K562 (cell line): ENCODE data around the gene PAX8. TPM values are rescaled to one million over a fixed set of nuclear protein-coding genes. Genes with fewer than 3 reads are reported as not detected.

Source experiments
- ATAC-seq: fragments of 200-7000 bp; cut with Tn5 transposase; 3 replicates; pipeline ENCODE4 v1.9.1; 2020; ENCODE audit warnings: moderate library complexity
- BruUV-seq: library from RNA; stranded (reverse); fragments of 400-500 nt; replicated peaks from 2 replicates; lab custom pipeline; 2021; lab: Mats Ljungman, UMichigan
- CTCF ChIA-PET: fragments of 300-600 bp; formaldehyde crosslinking; extraction: SDS; loops from one replicate; lab custom pipeline; 2021; ENCODE audit warnings: low intra/inter-chr PET ratio; lab: Yijun Ruan, JAX
- POLR2A ChIA-PET: fragments of 300-600, 350-650 bp; sonication (Branson Sonifier 250); formaldehyde crosslinking; extraction: SDS; loops from one replicate; lab custom pipeline; 2021; ENCODE audit warnings: antibody characterized with exemption, inconsistent platforms; lab: Yijun Ruan, JAX
- DNase-seq, 4 experiments: peaks; one replicate each; pipeline versions ENCODE4 v3.0.0 to v3.0.0-alpha.2; 2011 to 2018; ENCODE audit warnings: low spot score in 3 of 4, mixed read lengths in 3 of 4; ENCODE audit errors: extremely low read depth in 1 of 4
- FAIRE-seq: peaks from 2 replicates; lab custom pipeline; 2011; peaks lifted over from hg19 to GRCh38; lab: Jason Lieb, UNC
- H2AFZ ChIP-seq: 2 replicates; pipeline ENCODE4 v1.6.0; 2011; ENCODE audit warnings: low read depth, low read length, control low read depth, inconsistent platforms
- H3K27ac ChIP-seq: fragments of 200-600 bp; 3 replicates; pipeline ENCODE4 v1.8.0; 2011; ENCODE audit warnings: low read depth, mild to moderate bottlenecking, control low read depth, inconsistent platforms, low read length, moderate library complexity, mixed read lengths; ENCODE audit errors: extremely low read depth
- H3K27me3 ChIP-seq, 2 experiments: fragments of 300-600 bp in 1 of 2; 2 replicates in 1 of 2; 3 replicates in 1 of 2; pipeline versions ENCODE4 v1.6.0 to v1.8.0; 2011; ENCODE audit warnings: inconsistent platforms in 2 of 2, low read length in 2 of 2, mild to moderate bottlenecking in 1 of 2, mixed read lengths in 1 of 2, moderate library complexity in 1 of 2; ENCODE audit not compliant: control insufficient read depth in 2 of 2, insufficient read depth in 2 of 2
- H3K36me3 ChIP-seq: fragments of 300-600 bp; 3 replicates; pipeline ENCODE4 v1.8.0; 2011; ENCODE audit warnings: mild to moderate bottlenecking, low read length, inconsistent platforms; ENCODE audit not compliant: control insufficient read depth, insufficient read depth
- H3K4me1 ChIP-seq, 2 experiments: fragments of 200-600 bp in 1 of 2; replicated peaks in 1 of 2; 2 replicates in 1 of 2; 3 replicates in 1 of 2; pipeline versions ENCODE4 v1.5.1 to v1.8.0; 2011; ENCODE audit warnings: inconsistent platforms in 2 of 2, low read length in 2 of 2, mild to moderate bottlenecking in 1 of 2, mixed read lengths in 1 of 2, moderate library complexity in 1 of 2; ENCODE audit not compliant: control insufficient read depth in 2 of 2, insufficient read depth in 2 of 2
- H3K4me2 ChIP-seq: 2 replicates; pipeline ENCODE4 v1.6.1; 2011; ENCODE audit warnings: low read length, control low read depth, inconsistent platforms, mixed read lengths; ENCODE audit not compliant: insufficient read depth
- H3K4me3 ChIP-seq: fragments of 200-600 bp; sonication (generic), shearing (Covaris generic); 2 replicates; pipeline ENCODE4 v1.5.1; 2016; ENCODE audit warnings: control low read depth, inconsistent platforms
- H3K79me2 ChIP-seq: fragments of 200-600 bp; 3 replicates; pipeline ENCODE4 v1.8.0; 2011; ENCODE audit warnings: low read length, inconsistent platforms; ENCODE audit not compliant: control insufficient read depth, insufficient read depth
- H3K9ac ChIP-seq, 2 experiments: 2 replicates each; pipeline versions ENCODE4 v1.6.0 to v1.6.1; 2011; ENCODE audit warnings: low read depth in 2 of 2, low read length in 2 of 2, control low read depth in 1 of 2, inconsistent platforms in 1 of 2, mild to moderate bottlenecking in 1 of 2, mixed read lengths in 1 of 2; ENCODE audit not compliant: insufficient read depth in 1 of 2
- H3K9me1 ChIP-seq: one replicate; pipeline ENCODE4 v1.6.0; 2011; ENCODE audit warnings: inconsistent platforms, mild to moderate bottlenecking, low read length, moderate library complexity; ENCODE audit not compliant: control insufficient read depth, insufficient read depth
- H3K9me3 ChIP-seq: replicated peaks from 2 replicates; pipeline ENCODE4 v1.5.1; 2011; ENCODE audit warnings: low read depth, low read length, inconsistent platforms; ENCODE audit not compliant: control insufficient read depth, insufficient read depth
- H4K20me1 ChIP-seq: replicated peaks from 2 replicates; pipeline ENCODE4 v1.6.1; 2011; ENCODE audit warnings: low read length, inconsistent platforms, mixed read lengths; ENCODE audit not compliant: control insufficient read depth, insufficient read depth
- BCOR ChIP-seq: fragments of 450-650 bp; IDR thresholded peaks from 2 replicates; pipeline ENCODE4 v1.6.1; 2016
- HDGF ChIP-seq: fragments of 450-650 bp; IDR thresholded peaks from 2 replicates; pipeline ENCODE4 v1.6.1; 2016
- ILF3 ChIP-seq: fragments of 450-650 bp; IDR thresholded peaks from 2 replicates; pipeline ENCODE4 v1.6.1; 2018; ENCODE audit warnings: antibody characterized with exemption, mild to moderate bottlenecking, moderate library complexity, borderline replicate concordance
- NR4A1 ChIP-seq, 2 experiments: fragments of 250-450 bp in 1 of 2; fragments of 450-650 bp in 1 of 2; sonication (Bioruptor Pico) in 1 of 2; IDR thresholded peaks; 2 replicates each; pipeline versions ENCODE4 v1.4.0 to v1.6.1; 2016 to 2020; ENCODE audit warnings: mild to moderate bottlenecking in 2 of 2, missing compliant biosample characterization in 1 of 2, missing genetic modification characterization in 1 of 2, moderate library complexity in 1 of 2
- RBM15 ChIP-seq: fragments of 200-400 bp; formaldehyde crosslinking; IDR thresholded peaks from 2 replicates; pipeline ENCODE4 v1.6.1; 2018; ENCODE audit warnings: mild to moderate bottlenecking, low read length, moderate library complexity; ENCODE audit not compliant: insufficient read depth
- SMARCA5 ChIP-seq: fragments of 450-650 bp; IDR thresholded peaks from 2 replicates; pipeline ENCODE4 v1.6.1; 2016
- TAF1 ChIP-seq: IDR thresholded peaks from 2 replicates; pipeline ENCODE4 v1.6.1; 2011; ENCODE audit warnings: mild to moderate bottlenecking, low read length, moderate library complexity; ENCODE audit not compliant: insufficient read depth, control insufficient read depth, severe bottlenecking; ENCODE audit errors: extremely low read depth
- ZNF57 ChIP-seq: fragments of 450-650 bp; formaldehyde crosslinking; IDR thresholded peaks from 2 replicates; pipeline ENCODE4 v1.4.0; 2020; ENCODE audit warnings: mild to moderate bottlenecking, moderate library complexity
- WGBS: fragments of 100-300 bp; shearing (Covaris generic); methylation state at CpG from one replicate; pipeline ENCODE4 v1.1.6; 2016; ENCODE audit warnings: low coverage, mixed read lengths; ENCODE audit not compliant: insufficient coverage; ENCODE audit errors: missing lambda C conversion rate; 5-methylcytosine and 5-hydroxymethylcytosine counted together
- in situ Hi-C: fragments of 300-500 bp; cut with MboI; formaldehyde crosslinking; loops from 4 replicates; pipeline ENCODE4 v1.15.0; 2018; ENCODE audit warnings: inconsistent platforms, mixed read lengths
- intact Hi-C: fragments of 100-400 bp; cut with micrococcal nuclease; formaldehyde crosslinking; loops from 2 replicates; pipeline ENCODE4 v1.14.2; 2022
- polyA plus RNA-seq, 8 experiments: library from polyadenylated mRNA; depleted of rRNA in 4 of 8; stranded (reverse) in 5 of 8; unstranded in 3 of 8; fragments of >200 nt; fragmentation: Nextera tagmentation in 2 of 8; fragmentation: Illumina TruSeq in 1 of 8; extraction: Ambion mirVana in 2 of 8; extraction: Trizol in 1 of 8; gene quantifications; 2 replicates each; pipeline versions ENCODE4 v1.2.1 to v1.2.3, GENCODE V29; 2011 to 2014; ENCODE audit warnings: inconsistent platforms in 1 of 8, missing spikeins in 1 of 8
- total RNA-seq, 7 experiments: library from RNA; depleted of rRNA in 6 of 7; stranded (reverse); fragments of >200 nt in 6 of 7; fragmentation: Illumina TruSeq in 2 of 7; extraction: Trizol in 2 of 7; gene quantifications; 2 replicates each; pipeline versions ENCODE4 v1.2.1 to v1.2.3, GENCODE V29; 2011 to 2021; ENCODE audit warnings: low replicate concordance in 1 of 7
- TF ChIP-seq, protein P1 (sequence below): fragments of 200-800 bp; sonication (Bioruptor generic); IDR thresholded peaks from 2 replicates; pipeline ENCODE4 v1.6.1; 2017; ENCODE audit warnings: missing genetic modification characterization, missing compliant biosample characterization
- TF ChIP-seq, protein P2 (sequence below): fragments of 450-650 bp; IDR thresholded peaks from 2 replicates; pipeline ENCODE4 v1.7.1; 2018; ENCODE audit warnings: mild to moderate bottlenecking, low read depth; ENCODE audit not compliant: partially characterized antibody
- TF ChIP-seq, protein P3 (sequence below): fragments of 250-450 bp; sonication (Bioruptor Pico); IDR thresholded peaks from 2 replicates; pipeline ENCODE4 v1.5.0; 2021; ENCODE audit warnings: mild to moderate bottlenecking, borderline replicate concordance
- TF ChIP-seq, protein P4 (sequence below): fragments of 200-800 bp; sonication (Bioruptor generic); IDR thresholded peaks from 2 replicates; pipeline ENCODE4 v1.6.1; 2017; ENCODE audit warnings: missing genetic modification characterization, missing compliant biosample characterization
- TF ChIP-seq, protein P5 (sequence below): fragments of 450-650 bp; formaldehyde crosslinking; IDR thresholded peaks from 2 replicates; pipeline ENCODE4 v1.4.0; 2020; ENCODE audit warnings: mild to moderate bottlenecking

PAX8 gene
- total and polyA plus RNA-seq, 9 of the 15 experiments (the other 6 are each of a cell fraction or from before 2014, with no cell fraction given), result 0.13 to 2.1 (median 0.51) TPM

DNA sequence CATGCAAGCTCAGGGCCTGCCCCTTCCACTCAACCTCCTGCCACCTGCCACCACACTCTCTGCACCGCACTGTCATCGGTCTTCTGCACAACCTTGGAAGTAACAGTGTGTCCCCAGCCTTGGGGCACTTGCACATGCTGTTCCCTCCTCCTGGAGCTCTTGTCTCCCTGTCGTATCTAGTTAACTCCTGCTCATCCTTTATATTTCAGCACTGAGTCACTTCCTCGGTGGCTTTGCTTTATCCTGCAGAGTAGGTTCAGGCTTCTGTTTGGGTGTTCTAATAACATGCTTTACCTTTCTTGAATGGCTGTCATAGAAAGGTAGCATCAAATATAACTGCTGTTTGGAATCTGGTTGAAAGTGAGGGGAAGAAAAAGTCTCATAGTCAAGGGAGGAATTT is 25.3 kb downstream of the PAX8 start:
- FAIRE-seq (no peak), ATAC-seq (no peak), DNase-seq (no peak)
- CTCF ChIA-PET, result no interaction called here
- no peak overlapping the region for H3K4me2 ChIP-seq
- POLR2A ChIA-PET, result interaction anchor here (1.7 kb wide), 1 partner anchor 14 kb away, joined by 3 read pairs; no protein-coding TSS in a partner anchor
- in situ Hi-C loops (no loop called here), intact Hi-C loops (no loop called here)
- no peak overlapping the region for H3K4me3 ChIP-seq
- no peaks in the 10 kb centered on the region for H3K27me3 ChIP-seq
- H3K9ac ChIP-seq, result no peak overlapping the region
- no peak overlapping the region for H2AFZ ChIP-seq
- H3K4me1 ChIP-seq, result peaks cover 0 to 20% of the 10 kb centered on the region in 2 experiments; a peak in 4 of 5 replicates
- 38% methylated on average over 4 of the region's 4 CpGs for WGBS
- H3K36me3 ChIP-seq, result peaks cover 5% of the 10 kb centered on the region; the same call in 1 of the 3 replicates
- H3K79me2 ChIP-seq, result no peaks in the 10 kb centered on the region
- no peaks in the 10 kb centered on the region for H3K9me3 ChIP-seq
- no TSS peak for BruUV-seq
- no peaks in the 10 kb centered on the region for H4K20me1 ChIP-seq
- H3K9me1 ChIP-seq, result no peaks in the 10 kb centered on the region
- H3K27ac ChIP-seq, result no peak overlapping the region
- TF ChIP-seq, protein P1, sequence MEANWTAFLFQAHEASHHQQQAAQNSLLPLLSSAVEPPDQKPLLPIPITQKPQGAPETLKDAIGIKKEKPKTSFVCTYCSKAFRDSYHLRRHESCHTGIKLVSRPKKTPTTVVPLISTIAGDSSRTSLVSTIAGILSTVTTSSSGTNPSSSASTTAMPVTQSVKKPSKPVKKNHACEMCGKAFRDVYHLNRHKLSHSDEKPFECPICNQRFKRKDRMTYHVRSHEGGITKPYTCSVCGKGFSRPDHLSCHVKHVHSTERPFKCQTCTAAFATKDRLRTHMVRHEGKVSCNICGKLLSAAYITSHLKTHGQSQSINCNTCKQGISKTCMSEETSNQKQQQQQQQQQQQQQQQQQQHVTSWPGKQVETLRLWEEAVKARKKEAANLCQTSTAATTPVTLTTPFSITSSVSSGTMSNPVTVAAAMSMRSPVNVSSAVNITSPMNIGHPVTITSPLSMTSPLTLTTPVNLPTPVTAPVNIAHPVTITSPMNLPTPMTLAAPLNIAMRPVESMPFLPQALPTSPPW, result no peak
- TF ChIP-seq BCOR, result no peak
- TF ChIP-seq ILF3, result no peak
- TF ChIP-seq ZNF57, result no peak
- TF ChIP-seq RBM15, result no peak
- no peak for TF ChIP-seq NR4A1 (CRISPR knock-in tag; IDR thresholded peaks at IDR 0.05)
- no peak for TF ChIP-seq NR4A1 (tag; IDR thresholded peaks at IDR 0.05)
- TF ChIP-seq SMARCA5, result no peak
- TF ChIP-seq, protein P2, sequence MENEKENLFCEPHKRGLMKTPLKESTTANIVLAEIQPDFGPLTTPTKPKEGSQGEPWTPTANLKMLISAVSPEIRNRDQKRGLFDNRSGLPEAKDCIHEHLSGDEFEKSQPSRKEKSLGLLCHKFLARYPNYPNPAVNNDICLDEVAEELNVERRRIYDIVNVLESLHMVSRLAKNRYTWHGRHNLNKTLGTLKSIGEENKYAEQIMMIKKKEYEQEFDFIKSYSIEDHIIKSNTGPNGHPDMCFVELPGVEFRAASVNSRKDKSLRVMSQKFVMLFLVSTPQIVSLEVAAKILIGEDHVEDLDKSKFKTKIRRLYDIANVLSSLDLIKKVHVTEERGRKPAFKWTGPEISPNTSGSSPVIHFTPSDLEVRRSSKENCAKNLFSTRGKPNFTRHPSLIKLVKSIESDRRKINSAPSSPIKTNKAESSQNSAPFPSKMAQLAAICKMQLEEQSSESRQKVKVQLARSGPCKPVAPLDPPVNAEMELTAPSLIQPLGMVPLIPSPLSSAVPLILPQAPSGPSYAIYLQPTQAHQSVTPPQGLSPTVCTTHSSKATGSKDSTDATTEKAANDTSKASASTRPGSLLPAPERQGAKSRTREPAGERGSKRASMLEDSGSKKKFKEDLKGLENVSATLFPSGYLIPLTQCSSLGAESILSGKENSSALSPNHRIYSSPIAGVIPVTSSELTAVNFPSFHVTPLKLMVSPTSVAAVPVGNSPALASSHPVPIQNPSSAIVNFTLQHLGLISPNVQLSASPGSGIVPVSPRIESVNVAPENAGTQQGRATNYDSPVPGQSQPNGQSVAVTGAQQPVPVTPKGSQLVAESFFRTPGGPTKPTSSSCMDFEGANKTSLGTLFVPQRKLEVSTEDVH, result no peak
- TF ChIP-seq HDGF, result no peak
- TF ChIP-seq, protein P3, sequence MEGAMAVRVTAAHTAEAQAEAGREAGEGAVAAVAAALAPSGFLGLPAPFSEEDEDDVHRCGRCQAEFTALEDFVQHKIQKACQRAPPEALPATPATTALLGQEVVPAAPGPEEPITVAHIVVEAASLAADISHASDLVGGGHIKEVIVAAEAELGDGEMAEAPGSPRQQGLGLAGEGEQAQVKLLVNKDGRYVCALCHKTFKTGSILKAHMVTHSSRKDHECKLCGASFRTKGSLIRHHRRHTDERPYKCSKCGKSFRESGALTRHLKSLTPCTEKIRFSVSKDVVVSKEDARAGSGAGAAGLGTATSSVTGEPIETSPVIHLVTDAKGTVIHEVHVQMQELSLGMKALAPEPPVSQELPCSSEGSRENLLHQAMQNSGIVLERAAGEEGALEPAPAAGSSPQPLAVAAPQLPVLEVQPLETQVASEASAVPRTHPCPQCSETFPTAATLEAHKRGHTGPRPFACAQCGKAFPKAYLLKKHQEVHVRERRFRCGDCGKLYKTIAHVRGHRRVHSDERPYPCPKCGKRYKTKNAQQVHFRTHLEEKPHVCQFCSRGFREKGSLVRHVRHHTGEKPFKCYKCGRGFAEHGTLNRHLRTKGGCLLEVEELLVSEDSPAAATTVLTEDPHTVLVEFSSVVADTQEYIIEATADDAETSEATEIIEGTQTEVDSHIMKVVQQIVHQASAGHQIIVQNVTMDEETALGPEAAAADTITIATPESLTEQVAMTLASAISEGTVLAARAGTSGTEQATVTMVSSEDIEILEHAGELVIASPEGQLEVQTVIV (CRISPR knock-in tag), result no peak
- TF ChIP-seq, protein P4, sequence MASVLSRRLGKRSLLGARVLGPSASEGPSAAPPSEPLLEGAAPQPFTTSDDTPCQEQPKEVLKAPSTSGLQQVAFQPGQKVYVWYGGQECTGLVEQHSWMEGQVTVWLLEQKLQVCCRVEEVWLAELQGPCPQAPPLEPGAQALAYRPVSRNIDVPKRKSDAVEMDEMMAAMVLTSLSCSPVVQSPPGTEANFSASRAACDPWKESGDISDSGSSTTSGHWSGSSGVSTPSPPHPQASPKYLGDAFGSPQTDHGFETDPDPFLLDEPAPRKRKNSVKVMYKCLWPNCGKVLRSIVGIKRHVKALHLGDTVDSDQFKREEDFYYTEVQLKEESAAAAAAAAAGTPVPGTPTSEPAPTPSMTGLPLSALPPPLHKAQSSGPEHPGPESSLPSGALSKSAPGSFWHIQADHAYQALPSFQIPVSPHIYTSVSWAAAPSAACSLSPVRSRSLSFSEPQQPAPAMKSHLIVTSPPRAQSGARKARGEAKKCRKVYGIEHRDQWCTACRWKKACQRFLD (CRISPR knock-in tag), result no peak
- no peak for TF ChIP-seq TAF1
- TF ChIP-seq, protein P5, sequence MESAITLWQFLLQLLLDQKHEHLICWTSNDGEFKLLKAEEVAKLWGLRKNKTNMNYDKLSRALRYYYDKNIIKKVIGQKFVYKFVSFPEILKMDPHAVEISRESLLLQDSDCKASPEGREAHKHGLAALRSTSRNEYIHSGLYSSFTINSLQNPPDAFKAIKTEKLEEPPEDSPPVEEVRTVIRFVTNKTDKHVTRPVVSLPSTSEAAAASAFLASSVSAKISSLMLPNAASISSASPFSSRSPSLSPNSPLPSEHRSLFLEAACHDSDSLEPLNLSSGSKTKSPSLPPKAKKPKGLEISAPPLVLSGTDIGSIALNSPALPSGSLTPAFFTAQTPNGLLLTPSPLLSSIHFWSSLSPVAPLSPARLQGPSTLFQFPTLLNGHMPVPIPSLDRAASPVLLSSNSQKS, result no peak
